ENCODE data around the gene NANOGP8. TPM values are rescaled to one million over a fixed set of nuclear protein-coding genes. Genes with fewer than 3 reads are reported as not detected.
A peak's percentile ranks its signal among the peaks of the same experiment; 100 is the strongest.
"Not testable (repeated sequence)": the region's sequence is repeated elsewhere in the genome, so short reads cannot be mapped to it uniquely, and the experiment has no call there.

NANOGP8 gene, protein sequence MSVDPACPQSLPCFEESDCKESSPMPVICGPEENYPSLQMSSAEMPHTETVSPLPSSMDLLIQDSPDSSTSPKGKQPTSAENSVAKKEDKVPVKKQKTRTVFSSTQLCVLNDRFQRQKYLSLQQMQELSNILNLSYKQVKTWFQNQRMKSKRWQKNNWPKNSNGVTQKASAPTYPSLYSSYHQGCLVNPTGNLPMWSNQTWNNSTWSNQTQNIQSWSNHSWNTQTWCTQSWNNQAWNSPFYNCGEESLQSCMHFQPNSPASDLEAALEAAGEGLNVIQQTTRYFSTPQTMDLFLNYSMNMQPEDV
- not detected in 2 replicates for total RNA-seq

DNA sequence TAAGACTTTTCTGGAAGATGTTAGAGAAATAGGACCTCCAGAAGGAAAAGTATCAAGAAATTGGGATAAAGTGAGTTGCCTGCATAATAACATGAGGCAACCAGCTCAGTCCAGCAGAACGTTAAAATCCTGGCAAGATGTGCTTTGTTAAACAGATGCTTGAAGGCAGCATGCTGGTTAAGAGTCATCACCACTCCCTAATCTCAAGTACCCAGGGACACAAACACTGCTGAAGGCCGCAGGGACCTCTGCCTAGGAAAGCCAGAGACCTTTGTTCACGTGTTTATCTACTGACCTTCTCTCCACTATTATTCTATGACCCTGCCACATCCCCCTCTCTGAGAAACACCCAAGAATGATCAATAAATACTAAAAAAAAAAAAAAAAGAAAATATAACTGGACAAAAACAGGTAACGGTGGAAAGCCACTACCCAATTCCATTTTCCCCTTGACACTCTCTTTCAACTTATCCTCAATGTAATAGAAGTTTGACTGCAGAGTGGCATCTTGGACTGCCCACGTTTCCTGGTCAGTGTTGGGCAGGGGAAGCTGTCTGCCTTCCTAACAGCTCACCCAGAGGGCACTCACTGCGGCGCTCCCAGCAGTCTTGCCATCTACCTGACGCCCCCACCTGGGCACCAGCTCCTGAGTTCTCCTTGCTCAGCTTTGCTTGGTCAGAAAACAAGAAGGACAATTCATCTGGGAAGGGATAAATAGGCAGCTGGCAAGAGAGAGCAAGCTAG lies at the start of gene NANOGP8:
TSS of gene NANOGP8 (minus strand) at position 120 of the 744 bp plus-strand sequence. CDS start 185 bp downstream, outside the sequence.
- DNase-seq (ENCODE audit: low read depth in 2 of 2), result not testable (repeated sequence)

DNA sequence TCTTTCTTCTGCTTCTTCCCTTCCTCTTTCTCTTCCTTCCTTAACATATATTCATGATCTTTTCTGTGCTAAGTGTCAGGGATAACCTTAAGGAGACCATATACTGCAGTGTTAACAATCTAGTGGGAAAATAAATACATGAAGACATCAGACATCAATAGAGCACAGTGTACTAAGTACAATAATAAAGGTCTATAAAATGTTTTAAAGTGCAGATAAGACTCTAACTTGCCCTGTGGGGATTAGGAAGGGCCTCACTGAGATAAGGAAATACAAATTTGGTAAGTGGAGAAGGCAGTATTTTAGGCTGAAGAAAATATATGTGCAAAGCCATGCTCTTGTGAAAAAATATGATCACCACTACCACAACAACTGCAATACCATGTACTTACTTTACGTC lies 49.2 kb upstream of the NANOGP8 start:
- no peak for DNase-seq (ENCODE audit: low read depth in 2 of 2)

DNA sequence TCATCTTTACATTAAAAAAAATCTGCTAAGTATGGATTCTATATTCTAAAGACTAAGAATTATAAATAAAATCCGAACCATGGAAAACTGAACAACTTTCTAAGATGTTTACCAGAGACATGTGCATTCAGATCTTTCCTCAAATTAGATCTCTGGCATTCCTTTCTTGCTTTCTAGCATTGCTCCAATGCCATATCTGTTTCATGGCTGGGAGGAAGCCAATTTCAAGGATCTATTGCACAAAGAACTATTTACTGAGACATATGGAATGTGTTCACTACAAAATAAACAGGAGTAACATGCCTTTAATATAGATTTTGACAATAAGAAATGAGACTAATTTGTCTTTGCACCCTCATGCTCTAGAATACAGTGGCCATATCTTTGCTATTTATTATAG lies 45.1 kb upstream of the NANOGP8 start:
- no peak for DNase-seq (ENCODE audit: low read depth in 2 of 2)

DNA sequence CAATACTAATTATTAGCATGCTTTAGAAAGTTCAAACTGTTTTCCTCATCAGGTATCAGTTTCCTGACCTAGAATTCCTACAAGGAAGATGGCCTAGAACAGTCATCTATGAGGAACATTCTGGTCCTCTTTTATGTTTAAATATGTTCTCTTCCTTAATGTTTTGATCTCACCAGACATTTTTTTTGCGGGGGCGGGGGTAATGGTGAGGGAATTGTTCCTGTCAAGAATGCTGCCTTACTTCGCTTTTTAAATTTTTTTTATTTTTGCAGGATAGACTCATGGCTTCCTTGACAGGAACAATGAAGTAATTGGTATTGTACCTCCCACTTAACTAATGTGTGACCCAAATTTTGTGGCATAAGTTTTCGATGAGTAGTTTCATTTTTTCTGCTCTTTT lies 44.3 kb upstream of the NANOGP8 start:
- no peak for DNase-seq (ENCODE audit: low read depth in 2 of 2)

DNA sequence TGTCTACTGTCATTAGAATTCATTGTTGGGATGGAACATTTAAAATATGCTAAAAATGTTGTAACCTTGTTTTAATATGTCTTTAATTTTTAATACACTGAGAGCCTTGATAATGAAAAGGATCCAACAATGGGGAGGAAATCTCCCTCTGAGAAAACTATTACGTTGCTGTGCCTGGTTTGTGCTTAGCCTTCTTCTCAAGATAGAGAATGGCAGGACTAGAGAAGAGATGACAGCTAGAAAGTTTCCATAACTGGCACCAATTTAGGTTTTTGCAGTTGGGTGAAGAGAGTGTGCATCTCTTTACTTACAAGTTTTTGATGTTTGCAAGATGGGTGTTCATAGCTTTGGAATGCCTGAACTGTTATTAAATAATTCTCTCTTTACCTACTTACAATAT lies 42.6 kb upstream of the NANOGP8 start:
- DNase-seq (ENCODE audit: low read depth in 2 of 2), result no peak

DNA sequence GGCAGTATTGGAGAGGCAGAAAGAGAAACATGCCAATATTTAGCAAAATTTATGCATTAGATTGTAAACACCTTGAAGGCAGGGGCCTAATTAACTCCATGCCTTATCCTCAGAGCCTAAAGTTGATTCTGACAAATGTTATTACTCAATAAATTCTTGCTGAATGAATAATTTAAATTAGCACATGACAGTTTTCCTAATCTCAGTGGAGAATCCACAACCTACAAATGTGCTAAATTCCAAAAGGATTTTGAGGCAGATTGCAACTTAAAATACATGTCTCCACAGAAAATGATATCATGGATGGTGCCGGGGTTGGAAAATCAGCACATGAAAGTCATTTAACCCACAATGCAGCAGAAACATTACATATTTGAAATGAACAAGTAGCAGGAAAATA lies 41.1 kb upstream of the NANOGP8 start:
- no peak for DNase-seq (ENCODE audit: low read depth in 2 of 2)

DNA sequence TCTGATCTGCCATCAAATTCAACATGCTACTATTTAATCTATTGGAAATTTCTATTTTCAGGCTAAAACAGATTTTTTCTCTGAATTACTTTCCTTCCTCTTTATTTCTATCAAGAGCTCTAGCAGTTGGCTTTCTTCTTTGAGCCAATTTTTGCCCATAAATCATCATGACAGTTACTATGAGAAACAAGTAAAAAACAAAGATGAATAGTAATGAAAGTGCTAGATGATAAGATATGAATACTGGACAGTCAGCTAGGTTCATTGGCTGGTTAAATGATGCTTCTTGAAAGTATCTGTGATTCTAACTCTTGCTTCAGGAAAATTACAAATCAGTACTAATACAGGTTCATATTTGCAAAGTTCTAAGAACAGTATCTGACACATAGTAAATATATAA lies 38.6 kb upstream of the NANOGP8 start:
- peak in 1 of 2 donors; percentile 39 for DNase-seq (ENCODE audit: low read depth in 2 of 2)

DNA sequence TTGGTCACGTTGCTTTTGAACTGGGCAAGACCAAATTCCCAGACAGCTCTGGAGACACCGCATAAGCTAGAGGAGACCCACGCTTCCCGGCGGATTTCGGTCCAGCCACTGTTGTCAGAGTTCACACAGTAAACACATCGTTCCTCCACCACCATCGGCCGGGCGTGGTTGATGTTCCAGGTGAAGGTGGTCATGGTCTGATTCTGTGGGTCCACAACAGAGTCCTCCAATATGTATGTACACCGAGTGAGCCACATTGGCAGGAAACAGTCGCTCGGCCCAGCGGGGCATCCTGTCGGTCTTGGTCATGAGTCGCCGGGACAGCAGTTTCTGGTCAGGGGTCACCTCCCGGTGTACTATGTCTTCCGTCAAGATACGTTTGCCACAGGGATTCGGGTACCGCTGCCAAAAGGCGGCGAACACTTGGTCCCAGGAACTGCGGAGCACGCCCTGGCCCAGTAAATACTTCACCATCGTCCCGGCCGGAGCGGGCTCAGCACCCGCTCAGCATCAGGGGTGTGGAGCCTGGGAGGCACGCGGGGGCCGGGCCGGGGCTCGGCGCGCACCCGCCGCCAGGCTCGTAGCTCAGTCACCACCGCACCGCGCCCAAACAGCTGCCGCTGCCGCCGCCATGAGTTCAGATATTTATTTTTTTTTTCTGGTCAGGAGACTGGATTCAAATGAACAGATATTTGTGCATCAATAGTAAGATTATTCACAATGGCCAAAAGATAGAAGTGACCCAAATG lies 36.7 kb upstream of the NANOGP8 start:
- no peak for DNase-seq (ENCODE audit: low read depth in 2 of 2)

DNA sequence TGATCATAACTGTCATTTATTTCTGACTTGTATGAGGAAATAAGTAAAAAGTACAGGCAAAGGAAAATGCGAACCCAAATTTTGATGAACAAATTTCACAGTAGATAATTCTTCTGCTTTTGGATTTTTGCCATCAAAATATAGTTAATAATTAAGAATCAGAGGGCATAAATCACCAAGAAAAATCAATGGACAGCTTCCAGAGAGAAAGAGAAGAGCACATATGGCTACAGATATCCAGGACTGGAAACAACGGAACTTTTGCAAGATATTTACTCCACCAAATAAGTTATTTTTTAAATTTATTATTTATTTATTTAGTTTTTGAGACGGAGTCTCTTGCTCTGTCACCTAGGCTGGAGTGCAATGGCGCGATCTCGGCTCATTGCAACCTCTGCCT lies 35.1 kb upstream of the NANOGP8 start:
- DNase-seq (ENCODE audit: low read depth in 2 of 2), result no peak

DNA sequence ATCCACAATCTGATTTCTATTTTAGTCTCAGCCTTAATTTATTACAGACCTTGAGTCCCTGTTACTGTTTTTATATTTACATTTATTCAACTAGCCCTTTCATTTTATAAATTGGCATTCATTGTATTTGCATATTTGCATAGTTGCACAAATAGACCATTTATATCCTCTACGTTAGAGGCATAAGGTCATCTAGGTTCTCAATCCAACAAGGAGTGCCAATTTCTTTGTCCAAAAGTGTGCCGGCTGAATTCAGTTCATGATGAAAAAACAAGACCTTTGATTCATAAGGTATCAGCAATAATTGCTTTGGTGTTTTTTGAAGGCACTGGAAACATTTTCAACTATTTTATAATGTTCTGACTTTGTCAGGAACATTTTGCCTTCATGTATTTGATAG lies 33.9 kb upstream of the NANOGP8 start:
- DNase-seq (ENCODE audit: low read depth in 2 of 2), result no peak

DNA sequence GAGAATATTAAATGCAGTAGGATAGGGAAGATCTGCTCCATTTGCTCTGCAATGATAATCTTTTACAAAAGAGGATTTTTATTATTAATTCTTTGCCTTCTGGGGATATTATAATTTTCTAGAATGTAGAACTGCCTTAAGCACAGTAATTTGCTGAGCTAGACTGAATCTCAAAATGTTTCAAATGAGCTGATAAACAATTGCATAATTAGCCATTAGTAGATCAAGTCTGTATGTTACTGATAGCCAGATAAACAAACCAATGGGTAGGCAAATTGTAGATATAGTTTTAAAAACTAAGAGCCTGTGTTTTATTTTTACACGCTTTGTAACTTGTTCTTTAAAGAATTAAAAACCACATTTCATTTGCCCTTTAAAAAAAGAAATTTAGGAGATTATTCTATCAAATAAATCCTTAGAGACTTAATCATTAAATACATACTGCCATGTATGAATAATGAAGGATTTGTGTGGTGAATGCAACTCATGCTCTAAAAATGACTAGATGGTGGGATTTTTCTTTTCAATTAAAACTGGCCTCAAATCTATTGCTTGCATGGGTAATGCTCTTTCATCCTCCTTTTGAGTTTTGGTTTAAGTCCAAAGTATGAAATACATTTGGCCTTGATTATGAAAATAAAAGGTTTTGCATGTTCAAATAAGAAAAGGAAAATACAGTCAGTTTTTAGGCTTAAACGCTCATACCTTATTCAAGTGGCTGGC lies 32.6 kb upstream of the NANOGP8 start:
- DNase-seq (ENCODE audit: low read depth in 2 of 2), result no peak

DNA sequence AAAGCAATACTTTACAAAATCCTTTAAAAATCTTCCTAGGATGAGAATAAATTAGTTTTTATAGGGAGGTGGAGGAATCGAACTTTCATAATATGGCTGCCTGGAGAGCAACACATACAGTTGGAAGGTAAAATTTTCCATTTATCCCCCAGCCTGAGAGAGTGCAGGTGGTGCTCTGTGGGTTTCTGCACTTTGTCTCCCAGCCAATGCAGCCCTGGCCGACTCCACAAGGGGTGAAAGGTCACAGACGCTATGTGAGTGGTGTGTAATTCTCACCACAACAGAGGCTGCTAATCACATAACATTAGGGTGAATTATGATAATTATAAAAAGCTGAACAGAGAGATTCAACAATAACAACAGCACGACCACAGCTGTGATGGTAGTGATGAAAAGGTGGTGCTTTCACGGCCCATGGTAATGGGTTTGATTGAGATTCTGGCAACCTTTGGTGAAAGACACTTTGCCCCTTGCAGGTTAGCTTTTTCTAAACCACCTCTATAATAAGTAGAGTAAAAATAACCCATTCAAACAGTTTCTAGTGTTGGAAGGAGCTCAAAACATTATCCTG lies 30.1 kb upstream of the NANOGP8 start:
- no peak for DNase-seq (ENCODE audit: low read depth in 2 of 2)

DNA sequence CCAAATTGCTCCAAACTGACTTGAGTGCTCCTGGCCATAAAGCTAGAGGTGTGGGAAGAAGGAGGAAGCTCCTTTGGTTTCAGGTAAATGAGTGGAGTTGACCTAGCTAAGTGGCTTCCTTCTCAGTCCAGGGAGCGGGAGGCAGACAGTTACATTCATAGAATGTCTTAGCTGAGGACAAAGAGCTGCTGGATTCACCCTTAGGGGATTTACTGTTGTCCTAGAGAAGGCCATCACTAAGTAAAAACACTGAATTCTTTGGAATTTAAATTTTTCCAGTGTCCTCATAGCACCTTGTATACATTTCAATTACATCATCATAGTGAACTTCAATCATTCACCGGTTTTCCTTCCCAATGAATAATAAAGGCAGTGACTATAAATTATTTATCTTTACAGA lies 27.3 kb upstream of the NANOGP8 start:
- no peak for DNase-seq (ENCODE audit: low read depth in 2 of 2)

DNA sequence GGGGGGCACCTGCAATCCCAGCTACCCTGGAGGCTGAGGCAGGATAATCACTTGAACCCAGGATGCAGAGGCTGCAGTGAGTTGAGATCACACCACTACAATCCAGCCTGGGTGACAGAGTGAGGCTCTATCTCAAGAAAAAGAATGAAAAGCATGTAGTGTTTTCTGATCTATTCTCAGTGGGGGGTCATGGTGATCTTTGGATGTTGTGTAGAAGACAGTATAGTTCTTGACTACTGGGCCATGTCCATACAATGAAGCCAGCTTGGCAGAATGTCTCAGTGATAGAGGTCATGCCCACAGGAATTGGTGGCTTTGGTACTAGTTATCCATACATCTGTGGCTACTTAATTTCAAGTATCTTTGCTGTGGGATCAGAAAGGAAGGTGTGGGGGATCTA lies 26.8 kb upstream of the NANOGP8 start:
- DNase-seq (ENCODE audit: low read depth in 2 of 2), result no peak

DNA sequence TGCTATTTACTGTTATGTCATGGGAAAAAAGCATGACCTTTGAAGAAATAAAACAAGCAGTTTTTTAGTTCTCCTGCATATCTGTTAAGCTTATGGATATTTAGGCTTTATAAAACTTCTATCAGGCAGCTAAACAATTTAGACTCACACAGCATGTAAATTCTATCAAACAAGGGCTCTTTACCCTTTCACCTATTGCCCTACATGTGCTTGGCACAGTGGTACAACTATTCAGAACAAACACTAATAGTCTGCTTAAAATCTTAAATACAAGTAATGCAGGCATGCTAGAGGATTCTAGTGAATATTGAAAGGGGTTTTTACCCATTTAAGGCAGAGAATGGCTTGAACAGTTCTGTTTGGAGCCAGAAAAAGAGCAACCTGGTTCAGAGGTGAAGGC lies 23.4 kb upstream of the NANOGP8 start:
- DNase-seq (ENCODE audit: low read depth in 2 of 2), result no peak

DNA sequence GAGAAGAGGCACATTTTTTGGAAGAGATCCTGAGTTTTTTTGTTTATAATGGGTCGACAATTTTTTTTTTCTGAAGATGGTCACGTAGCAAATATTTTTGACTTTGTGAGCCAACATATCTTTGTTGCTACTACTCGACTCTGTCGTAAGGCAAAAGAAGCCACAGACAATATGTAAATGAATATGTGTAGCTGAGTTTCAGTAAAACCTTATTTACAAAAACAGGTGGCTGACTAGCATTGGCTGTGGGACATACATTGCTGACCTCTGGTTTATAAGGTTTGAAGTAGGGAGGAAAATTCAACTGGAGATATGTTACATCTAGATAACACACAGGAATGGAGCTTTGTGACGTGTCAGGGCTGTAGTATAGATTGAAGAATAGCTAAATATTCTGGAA lies 22.5 kb upstream of the NANOGP8 start:
- DNase-seq (ENCODE audit: low read depth in 2 of 2), result no peak

DNA sequence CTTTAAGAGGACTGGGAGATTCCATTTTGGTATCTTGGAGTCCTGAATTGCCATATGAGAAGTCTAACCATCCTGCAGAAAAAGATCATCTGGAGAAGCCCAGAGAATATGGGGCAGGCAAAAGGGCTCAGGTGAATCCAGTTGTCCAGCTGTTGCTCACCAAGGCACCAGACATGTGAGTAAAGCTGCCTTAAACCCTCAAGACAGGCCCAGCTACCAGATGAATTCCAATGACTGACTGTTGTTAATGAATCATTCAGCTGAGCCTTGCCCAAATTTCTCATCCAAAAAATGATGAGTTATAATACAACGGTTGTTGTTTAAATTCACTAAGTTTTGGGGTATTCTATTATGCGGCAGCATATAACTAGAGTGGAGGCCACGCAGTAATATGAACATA lies 22.0 kb upstream of the NANOGP8 start:
- no peak for DNase-seq (ENCODE audit: low read depth in 2 of 2)

DNA sequence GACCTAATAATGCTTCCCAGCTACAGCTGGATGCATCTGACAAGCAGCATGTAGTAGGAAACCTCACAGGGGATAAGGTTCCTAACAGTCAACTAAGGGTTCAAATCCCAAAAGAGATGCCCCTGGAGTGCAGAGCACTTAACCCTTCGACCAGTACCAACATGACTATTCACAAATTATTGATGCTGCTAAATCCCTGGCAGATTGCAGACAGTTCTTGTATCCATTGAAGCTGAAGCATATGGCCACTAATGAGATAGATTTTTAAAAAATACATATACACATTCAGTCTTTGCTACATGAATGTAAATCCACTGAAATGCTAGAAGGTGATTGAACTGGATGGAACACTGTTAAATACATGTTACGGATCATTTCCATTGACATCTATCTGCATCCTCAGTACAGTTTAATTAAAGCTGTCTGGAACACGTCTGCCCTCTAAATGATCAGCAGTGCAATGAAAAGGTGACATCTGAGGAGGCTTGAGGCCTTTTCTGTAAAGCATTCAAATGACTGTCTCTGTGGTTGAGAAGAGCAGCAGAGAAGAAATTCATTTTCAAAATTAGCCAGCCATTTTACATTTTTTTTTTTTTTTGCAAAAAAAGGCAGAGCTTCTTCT lies 19.5 kb upstream of the NANOGP8 start:
- DNase-seq (ENCODE audit: low read depth in 2 of 2), result no peak

DNA sequence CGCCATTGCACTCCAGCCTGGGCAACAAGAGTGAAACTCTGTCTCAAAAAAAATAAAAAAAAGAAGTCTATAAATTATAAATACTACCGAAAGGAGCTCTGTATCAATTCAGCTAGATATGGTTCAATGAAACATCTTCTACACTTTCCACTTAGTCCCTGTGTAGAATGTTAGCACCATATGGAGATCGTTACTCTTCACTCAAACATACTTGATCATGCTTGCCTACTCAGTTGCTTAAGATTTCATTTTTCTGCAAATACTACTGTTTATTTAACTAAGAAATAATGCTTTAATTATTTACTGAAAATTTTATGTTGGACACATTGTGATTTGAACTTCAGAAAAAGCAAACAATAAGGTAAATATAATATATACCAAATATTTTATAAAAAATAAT lies 17.1 kb upstream of the NANOGP8 start:
- no peak for DNase-seq (ENCODE audit: low read depth in 2 of 2)

DNA sequence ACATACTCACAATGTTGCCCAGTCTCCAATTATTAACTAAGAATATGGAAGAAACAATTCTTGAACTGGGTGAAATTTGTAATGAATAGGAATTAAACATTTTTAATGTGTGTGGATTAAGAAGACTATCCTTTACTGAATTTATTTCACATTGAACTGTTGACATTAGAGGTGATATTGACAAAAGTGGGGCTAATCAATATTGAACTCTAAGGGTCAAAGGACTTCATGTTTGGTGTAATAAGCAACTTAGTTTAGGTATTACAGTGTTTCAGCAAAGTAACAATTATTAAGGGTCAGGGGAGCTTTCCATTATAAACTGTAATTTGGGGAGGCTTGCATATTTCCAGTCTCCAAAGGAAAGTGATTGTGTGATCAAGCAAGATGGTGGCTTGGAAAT lies 16.2 kb upstream of the NANOGP8 start:
- no peak for DNase-seq (ENCODE audit: low read depth in 2 of 2)

DNA sequence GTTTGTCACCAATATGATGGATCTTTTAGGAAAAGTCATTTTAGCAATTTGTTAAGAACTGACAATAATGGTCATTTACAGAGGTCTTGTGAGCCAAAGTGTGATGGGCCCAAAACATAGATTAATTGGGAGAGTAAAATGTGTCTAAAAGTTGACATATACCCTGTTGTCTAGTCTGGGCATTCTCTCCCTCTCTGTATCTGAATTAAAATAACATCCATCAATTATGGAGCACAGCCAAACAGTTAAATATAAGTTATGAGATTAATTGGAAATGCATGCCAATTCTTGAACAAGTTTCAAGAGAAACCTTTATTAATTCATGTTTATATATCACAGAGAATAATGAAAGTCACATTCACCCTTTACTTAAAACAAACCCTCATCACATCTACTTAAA lies 13.6 kb upstream of the NANOGP8 start:
- no peak for DNase-seq (ENCODE audit: low read depth in 2 of 2)

All from lung microvascular endothelial cell (primary cell).